ENCODE measurements around the gene HCCS.
"Not testable (repeated sequence)": the region's sequence is repeated elsewhere in the genome, so short reads cannot be mapped to it uniquely, and the experiment has no call there.

Gene HCCS

GRCh38 chrX:11123087-11123486 lies 12.0 kb downstream of the HCCS start:
- DNase-seq (ENCODE audit: low read depth in 2 of 2): not testable (repeated sequence)

DNA sequence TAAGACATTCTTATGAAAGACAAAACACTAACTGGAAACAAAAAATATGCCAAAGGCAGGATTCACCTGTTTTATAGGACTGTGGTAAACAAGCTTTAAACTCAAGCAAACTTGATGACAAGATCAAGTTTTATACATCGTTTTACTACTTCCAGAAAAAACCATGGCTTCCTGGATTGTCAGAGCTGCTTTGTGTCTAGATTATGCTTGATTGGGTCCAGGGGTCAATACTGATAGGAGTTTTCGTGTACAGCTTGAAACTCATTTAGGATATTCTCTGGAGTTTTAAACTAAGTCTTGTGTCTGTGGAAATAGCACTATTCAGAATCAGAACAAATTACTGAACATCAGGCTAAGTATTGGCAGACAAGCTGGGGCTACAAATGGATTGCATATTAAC lies 13.0 kb downstream of the HCCS start:
- no peak for DNase-seq (ENCODE audit: low read depth in 2 of 2)

- DNase-seq (ENCODE audit: low read depth in 2 of 2): no peak
These were observed 13.9 kb downstream of the HCCS start for GRCh38 chrX:11125060-11125459.

- no peak for DNase-seq (ENCODE audit: low read depth in 2 of 2)
These were observed 18.5 kb downstream of the HCCS start for GRCh38 chrX:11129534-11130105.

GRCh38 chrX:11130136-11130535 lies 19.0 kb downstream of the HCCS start:
- DNase-seq (ENCODE audit: low read depth in 2 of 2): no peak

GRCh38 chrX:11131146-11131545 lies 20.0 kb downstream of the HCCS start:
- DNase-seq (ENCODE audit: low read depth in 2 of 2): no peak

DNA sequence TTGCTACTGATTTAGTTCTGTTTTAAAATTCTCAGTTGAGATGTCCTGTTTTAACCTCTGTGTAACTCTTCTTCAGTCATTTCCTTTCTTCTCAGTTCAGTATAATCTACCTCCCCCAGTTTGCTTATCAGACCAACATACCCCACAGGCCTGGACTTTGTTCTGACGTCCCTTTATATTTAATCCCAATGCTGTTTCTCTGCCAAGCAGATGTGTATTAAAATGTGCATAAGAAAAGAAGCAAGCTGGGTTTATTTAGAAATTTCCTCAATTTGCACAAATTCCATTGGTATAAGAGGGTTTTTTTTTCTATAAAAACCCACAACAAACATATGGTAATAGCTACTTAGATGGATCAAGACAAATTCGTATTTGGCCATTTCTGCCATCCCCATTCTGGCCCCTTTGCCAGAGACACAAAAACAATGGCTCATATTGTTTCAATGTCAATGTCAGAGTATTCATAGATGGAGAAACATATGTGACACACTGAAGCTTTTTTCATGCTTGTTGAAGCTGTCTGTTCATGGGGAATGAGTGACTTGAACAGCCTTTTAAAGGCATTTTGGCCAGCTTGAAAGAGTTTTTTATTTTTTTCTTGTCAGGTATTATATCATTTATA lies 24.5 kb downstream of the HCCS start:
- DNase-seq (ENCODE audit: low read depth in 2 of 2): no peak

DNA sequence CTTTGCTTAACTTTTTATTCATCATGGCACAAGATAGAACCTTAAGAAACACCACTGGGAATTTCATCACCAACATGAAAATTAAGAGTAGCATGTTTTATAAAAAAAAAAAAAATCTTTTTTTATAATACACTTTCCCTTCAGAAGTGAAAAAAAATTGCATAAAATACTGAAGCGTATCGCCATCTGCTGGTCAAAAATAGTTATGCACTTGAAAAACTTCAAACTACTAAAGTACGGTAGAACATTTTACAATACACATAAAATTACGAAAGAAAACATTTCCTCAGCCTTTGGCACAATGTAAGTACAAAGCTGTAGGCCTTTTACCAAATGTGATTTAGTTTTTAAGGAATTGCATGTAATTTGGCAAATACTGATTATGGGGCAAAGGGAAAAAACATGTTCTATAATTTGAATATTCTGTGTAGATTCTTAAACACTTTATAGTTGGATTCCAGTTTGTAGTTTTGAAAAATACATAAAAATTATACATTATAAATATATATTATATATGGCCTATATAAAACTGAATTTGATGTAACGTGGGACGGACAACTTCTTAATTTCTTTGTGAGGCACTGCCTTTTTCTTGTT lies 26.5 kb downstream of the HCCS start:
- no peak for DNase-seq (ENCODE audit: low read depth in 2 of 2)

DNA sequence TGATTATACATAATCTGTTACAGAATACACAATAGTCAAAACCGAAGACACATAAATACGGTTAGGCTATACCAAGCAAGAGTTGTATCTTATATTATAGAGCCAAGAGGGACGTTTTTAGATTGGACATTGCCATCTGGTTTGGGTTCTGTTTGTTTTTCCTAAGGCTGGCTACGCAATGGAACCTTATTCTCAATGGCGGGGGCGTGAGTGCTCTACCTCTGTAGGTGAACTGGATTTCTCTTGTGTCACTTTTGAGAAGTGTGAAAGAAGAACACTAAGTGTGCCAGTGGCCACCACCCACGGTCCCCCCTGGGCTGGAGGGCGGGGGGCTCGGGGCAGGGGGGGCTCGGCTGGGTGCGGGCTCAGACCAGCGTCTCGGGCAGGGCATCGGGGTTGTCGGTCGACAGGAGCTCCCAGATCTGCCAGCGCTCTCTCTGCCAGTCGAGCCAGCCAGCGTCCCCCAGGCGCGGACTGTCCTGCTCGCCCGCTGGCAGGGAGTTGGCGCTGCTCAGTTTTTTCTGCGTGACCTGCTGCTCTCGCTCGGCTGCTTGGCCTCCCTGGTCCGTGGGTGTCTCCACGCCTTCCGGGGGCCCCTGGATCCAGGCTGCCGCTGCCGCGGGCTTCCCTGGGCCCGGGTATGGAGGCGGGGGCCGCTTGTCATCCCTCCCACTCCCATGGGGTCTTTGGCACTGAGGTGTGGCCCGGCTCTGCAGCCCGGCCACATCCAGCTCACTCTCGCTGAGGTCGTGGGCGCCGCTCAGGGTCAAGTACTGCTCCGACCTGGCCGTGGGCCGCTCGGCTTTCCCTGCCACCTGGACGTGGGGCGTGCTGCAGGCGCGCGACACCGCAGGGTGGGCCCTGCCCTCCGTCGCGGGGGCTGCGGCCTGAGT lies 27.6 kb downstream of the HCCS start:
- no peak for DNase-seq (ENCODE audit: low read depth in 2 of 2)

DNA sequence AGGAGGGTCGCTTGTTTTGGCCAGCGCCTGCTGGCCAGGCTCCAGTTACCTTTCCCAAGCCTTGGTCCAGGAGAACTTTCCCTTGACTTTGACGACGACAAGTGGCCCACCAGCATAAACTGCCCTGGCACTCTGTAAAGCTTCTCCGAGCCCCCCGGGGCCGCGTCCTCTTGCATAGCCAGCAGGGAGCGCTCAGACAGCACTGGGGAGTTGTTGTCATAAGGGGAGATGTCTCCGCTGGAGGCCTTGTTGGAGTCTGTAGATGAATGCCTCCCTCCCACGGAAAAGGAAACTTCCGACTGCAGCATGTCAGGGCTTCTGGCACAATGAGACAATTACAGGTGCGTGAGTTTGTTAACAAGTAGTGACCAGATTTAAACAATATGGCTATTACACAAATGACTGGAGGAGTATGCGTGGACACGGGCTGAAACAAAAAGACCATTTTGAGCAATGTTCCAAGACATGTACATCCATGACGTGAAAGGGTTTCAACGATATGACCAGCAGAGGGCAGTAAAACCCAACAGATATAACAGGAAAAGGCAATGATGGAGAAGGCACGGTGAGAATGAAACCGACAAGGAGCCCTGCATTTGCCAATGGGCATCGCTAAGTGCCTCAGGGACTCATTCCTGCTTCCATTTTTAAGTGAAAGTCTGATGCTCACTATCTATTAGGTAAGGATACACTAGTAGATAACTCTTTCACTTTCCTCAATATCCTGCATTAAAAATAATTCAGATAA lies 33.0 kb downstream of the HCCS start:
- peak in 1 of 2 donors; percentile 3 for DNase-seq (ENCODE audit: low read depth in 2 of 2)

GRCh38 chrX:11146411-11146810 lies 35.3 kb downstream of the HCCS start:
- DNase-seq (ENCODE audit: low read depth in 2 of 2): no peak

DNA sequence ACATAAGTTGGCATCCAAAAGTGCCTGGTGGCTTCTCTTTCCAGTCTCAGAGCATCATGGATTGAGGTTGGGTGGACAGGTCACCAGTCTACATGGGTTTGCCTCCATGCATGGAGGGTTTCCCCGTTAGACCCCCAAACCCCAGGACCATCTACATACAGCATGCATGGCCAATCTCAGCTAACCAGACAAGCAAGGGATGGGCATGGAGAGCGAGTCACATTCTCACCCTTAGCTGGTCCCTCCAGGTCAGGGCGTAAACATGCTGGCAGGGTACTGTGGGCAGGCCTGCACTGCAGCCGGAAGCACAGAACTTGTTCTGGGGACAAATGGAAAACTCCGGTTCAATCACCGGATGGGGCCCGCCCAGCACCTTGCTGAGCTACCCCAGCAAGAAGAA lies 37.3 kb downstream of the HCCS start:
- no peak for DNase-seq (ENCODE audit: low read depth in 2 of 2)

GRCh38 chrX:11151799-11152559 lies 40.8 kb downstream of the HCCS start:
- DNase-seq (ENCODE audit: low read depth in 2 of 2): no peak

GRCh38 chrX:11159149-11159548 lies 48.0 kb downstream of the HCCS start:
- no peak for DNase-seq (ENCODE audit: low read depth in 2 of 2)

- DNase-seq (ENCODE audit: low read depth in 2 of 2): no peak
These were observed 53.3 kb downstream of the HCCS start for GRCh38 chrX:11164433-11164832.

DNA sequence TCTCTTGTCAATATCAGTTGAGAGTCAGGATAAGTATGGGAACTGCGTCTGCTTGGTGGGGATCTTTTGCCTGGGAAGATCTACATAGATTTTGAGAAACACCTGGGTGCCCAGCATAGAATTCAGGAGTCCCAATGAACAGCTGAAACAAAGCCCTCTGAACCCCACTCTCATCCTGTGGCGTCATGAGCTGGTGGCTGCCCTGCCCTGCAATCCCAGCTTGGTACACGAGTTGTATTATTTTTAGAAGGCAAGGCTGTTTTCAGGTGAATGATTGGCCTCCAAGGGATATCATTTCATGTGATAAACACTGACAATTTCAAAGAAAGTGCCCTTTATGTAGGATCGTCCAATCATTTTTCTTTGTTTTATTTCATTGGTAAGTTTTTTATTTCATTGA lies 60.8 kb downstream of the HCCS start:
- DNase-seq (ENCODE audit: low read depth in 2 of 2): no peak

GRCh38 chrX:11172415-11172814 lies 61.3 kb downstream of the HCCS start:
- no peak for DNase-seq (ENCODE audit: low read depth in 2 of 2)

All from stimulated activated CD8-positive, alpha-beta memory T cell treated with anti-CD3 and anti-CD28 coated beads, Interleukin-15, amount 100 ng/mL, for 4 hours (primary cell).